ENCODE results near the gene PEMT.
"Not testable (repeated sequence)": the region's sequence is repeated elsewhere in the genome, so short reads cannot be mapped to it uniquely, and the experiment has no call there.

Gene PEMT, protein sequence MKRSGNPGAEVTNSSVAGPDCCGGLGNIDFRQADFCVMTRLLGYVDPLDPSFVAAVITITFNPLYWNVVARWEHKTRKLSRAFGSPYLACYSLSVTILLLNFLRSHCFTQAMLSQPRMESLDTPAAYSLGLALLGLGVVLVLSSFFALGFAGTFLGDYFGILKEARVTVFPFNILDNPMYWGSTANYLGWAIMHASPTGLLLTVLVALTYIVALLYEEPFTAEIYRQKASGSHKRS

DNA sequence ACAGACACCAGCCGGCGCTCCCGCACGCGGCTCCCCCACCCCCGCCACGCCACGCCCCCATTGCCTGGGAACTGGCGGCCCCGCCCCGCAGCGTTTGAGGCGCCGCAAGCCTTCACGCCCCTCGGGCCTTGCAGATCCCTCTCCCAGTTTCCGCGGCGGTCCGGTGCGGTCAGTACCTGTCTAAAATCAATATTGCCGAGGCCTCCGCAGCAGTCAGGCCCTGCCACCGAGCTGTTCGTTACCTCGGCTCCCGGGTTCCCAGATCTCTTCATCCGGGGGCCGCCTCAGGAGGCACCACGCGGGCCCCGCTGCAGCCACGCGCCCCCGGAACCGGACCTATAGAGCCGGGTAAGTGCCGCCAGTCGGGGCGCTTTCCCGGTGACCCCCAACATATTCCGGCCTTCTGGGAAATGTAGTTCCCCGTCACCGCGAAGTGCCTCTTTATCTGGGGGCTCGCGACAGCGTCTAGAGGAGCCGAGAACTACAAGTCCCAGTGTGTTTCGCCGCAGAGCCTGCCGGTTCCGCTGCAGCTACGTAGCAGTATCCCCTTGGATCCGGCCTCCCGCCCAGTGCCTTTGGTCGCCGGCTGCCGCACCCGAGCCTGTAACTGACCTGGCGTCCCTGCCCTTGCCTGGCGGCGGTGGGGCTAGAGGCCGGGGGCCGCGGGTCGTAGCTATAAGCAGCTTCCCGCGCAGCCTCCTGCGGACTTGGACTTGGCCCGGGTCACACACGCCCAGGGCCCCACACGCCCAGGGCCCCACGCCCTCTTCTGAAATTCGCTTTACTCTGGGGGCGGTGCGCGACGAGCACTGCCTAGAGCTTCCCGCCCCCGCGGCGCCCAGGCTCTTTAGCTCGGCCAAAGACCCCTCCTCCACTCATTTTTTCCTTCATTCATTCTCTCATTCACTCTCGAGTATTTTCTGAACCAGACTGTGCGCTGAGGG lies at the start of gene PEMT:
Gene PEMT, minus strand, starts transcription at position 354 of the 944 bp plus-strand sequence. Its CDS starts 82 bp downstream, at position 272.
- DNase-seq (ENCODE audit: low read depth in 2 of 2), result peak; percentile 91 to 95

DNA sequence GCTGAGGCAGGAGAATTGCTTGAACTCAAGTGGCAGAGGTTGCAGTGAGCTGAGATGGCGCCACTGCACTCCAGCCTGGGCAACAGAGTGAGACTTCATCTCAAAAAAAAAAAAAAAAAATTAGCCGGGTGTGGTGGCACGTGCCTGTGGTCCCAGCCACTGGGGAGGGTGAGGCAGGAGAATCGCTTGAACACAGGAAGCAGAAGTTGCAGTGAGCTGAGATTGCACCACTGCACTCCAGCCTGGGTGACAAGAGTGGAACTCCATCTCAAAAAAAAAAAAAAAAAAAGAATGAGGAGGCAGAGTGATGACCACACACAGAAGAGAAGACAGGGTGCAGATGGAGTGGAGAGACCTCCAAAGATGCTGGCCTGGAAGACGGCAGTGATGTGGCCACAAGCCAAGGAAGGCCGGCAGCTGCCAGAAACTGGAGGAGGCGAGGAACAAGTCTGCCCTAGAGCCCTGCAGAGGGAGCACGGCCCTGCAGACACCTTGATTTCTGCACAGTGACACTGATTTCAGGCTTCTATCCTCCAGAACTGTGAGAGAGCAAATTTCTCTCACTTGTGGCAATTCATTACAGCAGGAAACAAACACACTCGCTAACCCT lies 48.3 kb upstream of the PEMT start:
- DNase-seq (ENCODE audit: low read depth in 2 of 2), result not testable (repeated sequence)

DNA sequence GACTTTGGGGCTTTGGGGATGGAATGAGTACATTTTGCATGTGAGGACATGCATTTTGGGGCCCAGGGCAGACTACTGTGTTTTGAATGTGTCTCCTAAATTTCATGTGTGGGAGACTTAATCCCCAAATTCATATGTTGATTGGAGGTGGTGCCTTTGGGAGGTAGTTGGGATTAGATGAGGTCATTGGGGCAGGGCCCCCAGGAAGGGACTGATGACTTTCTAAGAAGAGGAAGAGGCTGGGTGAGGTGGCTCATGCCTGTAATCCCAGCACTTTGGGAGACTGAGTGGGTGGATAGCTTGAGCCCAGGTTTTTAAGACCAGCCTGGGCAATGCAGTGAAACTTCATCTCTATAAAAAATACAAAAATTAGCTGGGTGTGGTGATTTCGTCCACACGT lies 47.0 kb upstream of the PEMT start:
- no peak for DNase-seq (ENCODE audit: low read depth in 2 of 2)

DNA sequence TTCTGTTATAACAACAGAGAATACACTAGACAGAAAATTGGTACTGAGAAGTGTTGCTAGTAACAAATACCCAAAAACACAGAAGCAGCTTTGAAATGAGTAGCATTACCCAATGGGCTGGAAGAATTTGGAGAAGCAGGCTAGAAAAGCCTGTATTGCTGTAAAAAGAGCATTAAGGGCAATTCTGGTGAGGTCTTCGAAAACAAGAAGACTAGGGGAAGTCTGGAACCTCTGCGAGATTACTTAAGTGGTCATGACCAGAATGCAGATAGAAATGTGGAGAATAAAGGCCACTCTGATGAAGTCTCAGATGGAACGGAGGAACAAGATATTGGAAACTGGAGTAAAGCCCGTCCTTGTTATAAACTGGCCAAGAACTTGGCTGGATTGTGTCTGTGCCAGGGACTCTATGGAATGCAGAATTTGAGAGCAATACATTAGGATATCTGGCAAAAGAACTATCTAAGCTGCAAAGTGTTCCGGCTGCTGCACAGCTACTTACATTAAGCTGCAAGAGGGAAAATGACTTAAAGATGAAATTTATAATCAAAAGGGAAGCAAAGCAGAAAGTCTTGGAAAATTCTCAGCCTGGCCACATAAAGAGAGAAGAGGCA lies 44.9 kb upstream of the PEMT start:
- DNase-seq (ENCODE audit: low read depth in 2 of 2), result no peak

DNA sequence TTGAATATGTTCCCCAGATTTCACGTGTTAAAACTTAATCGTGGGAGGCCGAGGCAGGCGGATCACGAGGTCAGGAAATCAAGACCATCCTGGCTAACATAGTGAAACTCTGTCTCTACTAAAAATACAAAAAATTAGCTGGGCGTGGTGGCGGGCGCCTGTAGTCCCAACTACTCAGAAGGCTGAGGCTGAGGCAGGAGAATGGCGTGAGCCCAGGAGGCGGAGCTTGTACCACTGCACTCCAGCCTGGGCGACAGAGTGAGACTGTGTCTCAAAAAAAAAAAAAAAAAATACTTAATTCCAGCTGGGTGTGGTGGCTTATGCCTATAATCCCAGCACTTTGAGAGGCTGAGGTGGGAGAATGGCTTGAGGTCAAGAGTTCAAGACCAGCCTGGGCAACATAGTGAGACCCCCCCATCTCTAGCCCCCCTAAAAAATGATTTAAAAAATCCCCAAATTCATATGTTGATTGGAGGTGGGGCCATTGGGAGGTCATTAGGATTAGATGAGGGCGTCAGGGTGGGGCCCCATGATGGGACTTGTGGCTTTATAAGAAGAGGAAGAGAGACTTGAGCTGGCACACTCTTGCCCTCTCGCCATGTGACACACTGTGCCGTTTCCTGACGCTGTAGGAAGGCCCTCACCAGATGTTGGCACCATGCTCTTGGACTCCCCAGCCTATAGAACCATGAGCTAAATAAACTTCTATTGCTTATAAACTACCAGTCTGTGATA lies 44.2 kb upstream of the PEMT start:
- DNase-seq (ENCODE audit: low read depth in 2 of 2), result not testable (repeated sequence)

DNA sequence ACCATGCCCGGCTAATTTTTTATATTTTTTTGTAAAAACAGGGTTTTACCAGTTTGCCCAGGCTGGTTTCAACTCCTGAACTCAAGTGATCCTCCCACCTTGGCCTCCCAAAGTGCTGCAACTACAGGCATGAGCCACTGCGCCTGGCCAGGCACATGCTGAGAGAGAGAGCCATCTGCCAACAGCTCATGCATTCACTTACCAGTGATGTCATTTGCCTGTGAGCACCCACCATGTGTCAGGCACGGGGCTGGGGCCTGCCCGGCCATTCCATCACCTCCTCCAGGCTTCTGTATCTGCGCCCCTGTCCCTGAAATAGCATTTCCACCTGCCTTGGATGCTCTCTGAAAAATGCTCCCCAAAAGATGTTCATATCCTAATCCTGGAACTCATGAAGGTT lies 43.6 kb upstream of the PEMT start:
- no peak for DNase-seq (ENCODE audit: low read depth in 2 of 2)

DNA sequence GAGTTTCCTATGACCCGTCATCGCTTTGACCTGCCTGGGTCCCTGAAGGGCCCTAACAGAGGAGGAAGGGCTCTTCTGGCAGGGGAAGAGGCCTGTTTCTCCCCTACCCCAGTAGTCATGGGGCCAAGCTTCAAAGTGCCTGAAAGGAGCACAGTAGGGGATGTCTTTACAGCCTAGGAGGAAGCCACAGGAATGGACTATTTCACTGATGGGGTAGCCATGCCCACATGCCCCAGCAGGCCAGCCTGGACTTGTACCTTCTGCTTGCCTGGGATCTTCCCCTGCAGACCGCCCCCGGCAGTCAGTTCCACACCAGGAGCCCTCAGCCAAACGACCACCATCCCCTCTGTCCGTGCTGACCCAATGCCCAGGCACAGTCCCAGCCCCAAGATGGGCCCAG lies 41.8 kb upstream of the PEMT start:
- no peak for DNase-seq (ENCODE audit: low read depth in 2 of 2)

DNA sequence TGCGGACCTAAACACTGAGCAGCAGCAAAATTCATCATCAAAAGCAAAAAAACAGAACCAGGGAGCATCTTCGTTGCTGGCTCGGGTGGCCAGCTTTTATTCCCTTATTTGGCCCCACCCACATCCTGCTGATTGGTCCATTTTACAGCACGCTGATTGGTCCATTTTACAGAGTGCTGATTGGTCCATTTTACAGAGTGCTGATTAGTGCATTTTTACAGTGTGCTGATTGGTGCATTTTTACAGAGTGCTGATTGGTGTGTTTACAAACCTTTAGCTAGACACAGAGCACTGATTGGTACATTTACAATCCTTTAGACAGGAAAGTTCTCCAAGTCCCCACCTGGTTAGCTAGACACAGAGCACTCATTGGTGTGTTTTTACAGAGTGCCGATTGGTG lies 41.2 kb upstream of the PEMT start:
- DNase-seq (ENCODE audit: low read depth in 2 of 2), result not testable (repeated sequence)

DNA sequence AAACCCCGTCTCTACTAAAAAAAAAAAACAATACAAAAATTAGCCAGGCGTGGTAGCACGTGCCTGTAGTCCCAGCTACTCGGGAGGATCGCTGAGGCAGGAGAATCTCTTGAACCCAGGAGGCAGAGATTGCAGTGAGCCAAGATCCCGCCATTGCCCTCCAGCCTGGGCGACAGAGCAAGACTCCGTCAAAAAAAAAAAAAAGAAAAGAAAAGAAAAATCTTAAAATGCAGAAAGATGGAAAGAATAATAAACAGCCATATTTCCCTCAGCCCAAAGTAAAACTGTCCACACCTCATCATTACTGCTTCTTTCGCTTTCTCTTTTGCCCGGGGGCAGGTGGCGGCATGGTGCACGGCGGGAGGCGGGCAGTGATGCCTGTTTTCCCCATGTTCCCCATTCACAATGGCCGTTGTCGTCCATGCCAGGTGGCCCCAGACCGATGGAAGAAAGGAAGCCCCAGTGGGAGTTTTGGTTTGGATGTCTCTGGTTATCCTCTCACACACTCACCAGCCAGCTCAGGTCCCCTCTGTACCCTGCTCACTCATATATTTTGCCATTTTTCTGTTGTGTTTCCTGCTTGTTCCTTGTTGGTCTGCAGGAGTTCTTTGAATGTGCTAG lies 37.0 kb upstream of the PEMT start:
- peak; percentile 21 to 35 for DNase-seq (ENCODE audit: low read depth in 2 of 2)

DNA sequence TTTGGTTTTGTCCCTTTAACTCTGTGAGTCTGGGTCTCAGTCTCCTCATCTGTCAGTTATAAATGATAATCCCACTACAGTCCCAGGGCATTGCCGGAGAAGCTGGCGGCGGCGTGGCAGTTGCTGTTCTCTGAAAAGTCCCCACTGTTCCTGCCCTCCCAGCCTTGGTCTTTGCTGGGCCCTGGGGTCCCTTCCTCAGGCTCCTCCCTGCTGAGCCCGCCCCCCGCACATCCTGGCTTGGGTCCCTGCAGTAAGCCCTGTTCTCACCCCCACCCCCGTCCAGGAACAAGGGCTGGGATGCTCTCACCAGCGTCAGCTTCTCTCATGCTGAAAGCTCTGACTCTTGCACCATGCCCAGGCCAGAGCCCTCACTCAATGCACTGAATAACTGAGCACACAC lies 35.3 kb upstream of the PEMT start:
- no peak for DNase-seq (ENCODE audit: low read depth in 2 of 2)

DNA sequence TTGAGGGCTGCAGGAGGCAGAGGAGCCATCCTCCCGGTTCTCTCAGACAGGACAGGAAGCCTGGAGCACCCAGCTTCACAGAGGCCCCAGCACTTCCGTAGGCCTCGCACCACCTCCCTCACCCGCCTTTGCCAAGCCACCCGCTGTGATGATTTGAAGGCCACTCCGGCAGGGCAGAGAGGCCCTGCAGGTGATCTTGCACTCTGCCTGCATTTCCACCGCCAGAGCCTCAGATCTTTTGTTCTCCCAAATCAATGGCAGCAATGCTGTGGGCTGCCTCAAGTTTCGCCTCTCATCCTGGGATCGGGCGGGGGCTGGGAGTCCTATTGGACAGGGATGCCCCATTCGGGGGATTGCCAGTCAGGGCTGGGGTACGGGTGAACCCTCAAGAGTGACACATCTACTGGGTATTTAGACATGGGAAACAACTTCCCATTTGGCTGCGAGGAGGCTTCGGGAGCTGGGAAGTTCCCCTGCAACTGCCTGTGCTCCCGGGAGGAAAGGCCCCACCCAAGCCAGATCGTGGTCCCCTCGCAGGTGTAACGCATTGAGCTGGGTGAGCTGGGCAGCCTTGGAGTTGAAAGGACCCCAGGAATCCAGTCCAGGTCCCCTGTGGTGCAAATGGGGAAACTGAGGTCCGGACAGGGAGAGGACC lies 34.8 kb upstream of the PEMT start:
- DNase-seq (ENCODE audit: low read depth in 2 of 2), result no peak

DNA sequence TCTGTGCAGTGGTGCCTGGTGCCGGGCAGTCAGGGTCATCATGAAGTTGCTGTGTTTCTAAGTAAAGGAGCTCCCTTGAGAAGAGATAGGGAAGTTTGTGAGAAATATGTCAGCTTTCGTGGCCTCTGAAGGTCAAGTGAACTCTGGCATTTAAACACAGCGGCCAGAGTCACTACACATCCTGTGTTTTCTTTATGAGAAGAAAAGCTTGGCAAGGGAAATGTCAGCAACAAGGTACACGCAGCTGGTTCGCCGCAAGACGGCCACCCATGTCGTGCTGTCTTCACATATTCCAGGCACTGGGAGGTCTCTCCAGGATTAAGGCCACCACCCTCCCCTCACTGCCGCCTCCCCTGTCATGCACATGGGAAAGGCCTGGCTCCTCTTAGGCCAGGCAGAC lies 33.2 kb upstream of the PEMT start:
- no peak for DNase-seq (ENCODE audit: low read depth in 2 of 2)

DNA sequence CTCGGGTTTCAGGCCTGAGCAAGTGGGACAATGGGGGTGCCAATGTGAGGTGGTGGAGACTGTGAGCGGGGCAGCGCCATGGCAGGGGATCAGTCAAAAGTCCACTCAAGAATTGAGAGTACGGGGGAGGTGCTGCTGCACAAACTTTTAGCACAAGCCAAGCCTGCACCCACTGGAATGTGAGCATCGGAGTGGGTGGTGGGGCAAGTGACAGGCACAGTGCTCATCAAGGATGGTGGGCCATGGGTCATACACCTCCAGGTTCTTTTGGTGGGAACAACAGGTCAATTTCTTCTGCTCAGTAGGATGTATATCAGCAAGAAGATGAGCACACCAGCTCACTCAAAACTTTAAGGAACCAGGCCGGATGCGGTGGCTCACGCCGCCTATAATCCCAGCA lies 32.4 kb upstream of the PEMT start:
- DNase-seq (ENCODE audit: low read depth in 2 of 2), result no peak

DNA sequence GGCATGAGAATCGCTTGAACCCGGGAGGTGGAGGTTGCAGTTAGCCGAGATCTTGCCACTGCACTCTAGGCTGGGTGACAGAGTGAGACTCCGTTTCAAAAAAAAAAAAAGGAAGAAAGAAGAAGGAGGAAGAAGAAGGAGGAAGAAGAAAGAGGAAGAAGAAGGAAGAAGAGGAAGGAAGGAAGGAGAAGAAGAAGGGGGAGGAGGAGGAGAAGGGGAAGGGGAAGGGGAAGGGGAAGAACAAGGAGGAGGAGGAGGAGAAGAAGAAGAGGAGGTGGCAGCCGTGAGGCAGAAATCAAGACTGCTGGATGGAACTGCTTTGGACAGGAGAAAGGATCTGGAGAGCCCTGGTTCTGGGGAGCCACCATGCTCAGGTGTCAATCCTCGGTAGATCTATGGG lies 29.7 kb upstream of the PEMT start:
- no peak for DNase-seq (ENCODE audit: low read depth in 2 of 2)

DNA sequence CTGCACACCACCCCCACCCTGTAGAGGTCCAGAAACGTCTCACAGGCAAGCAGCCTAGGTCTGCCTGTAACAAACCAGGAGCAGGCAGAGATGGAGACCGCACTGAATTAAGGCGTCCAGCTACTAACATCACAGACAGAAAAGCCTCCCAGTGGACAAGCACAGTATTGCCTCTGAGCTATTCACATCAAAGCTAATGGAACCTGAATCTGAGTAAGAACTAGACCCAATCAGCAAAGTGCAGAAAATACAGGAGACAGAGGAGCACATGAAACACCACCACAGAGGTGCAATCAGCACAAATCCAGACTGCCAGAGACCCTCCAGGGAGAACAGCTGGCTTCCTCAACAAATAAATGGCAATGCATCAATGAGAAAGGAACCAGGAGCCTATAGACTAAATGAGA lies 22.2 kb upstream of the PEMT start:
- DNase-seq (ENCODE audit: low read depth in 2 of 2), result peak; percentile 21 to 23

DNA sequence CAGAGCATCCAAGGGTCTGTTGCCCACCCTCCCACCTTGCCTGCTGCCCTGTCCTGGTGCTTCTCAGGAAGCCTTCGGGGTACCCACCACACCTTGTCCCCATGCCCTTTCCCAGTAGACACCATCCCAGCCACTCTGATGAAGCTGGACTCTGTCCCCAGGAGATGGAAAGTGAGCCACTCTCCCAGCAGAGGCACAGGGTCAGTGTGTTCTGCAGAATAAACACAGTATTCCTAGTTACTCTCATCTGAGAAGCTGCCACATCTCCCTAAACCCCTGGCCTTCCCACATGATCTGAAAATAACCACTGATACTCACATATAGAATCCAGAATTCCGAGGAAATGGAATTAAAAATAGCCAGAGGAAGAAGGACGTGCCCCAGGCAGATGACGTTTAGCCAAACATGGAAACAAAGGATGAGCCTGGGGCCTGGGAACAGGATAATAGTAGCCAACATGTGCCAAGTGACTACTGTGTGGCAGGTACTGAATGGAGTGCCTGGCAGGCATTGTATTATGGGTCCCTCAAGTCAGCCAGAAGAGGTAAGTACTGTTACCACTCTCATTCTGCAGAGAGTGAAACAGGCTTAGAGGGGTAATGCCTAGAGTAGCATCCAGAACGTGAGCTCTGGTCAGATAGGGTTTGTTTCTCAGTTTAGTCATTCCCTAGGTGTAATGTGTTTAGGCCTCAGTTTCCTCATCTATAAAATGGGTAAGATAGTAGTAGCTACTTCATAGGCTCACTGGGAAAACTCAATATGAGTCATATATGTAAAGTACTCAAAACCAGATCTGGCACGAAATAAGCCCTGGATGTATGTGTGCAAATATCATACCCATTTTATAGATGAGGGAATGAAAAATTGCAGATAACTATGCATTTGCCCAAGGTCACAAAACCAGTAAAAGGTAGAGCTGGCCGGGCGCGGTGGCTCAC lies 20.8 kb upstream of the PEMT start:
- DNase-seq (ENCODE audit: low read depth in 2 of 2), result no peak

DNA sequence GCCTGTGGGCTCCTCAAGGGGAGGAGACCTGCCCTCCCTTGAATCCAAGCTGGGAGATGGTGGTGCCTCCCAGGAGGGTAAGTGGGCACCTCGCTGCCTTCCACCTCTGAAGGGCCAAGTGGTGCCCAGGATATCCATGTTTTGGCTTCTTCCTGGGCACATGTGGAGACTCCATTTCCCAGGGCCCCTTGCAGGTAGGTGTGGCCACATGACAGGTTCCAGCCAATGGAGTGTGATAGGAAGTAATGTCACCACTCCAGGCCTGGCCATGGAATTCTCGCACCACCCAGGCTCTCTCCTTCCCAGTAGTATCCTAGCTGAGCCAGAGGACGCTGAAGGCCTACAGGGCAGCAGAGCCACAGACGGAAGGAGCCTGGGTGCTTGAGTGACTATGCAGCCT lies 17.6 kb upstream of the PEMT start:
- no peak for DNase-seq (ENCODE audit: low read depth in 2 of 2)

DNA sequence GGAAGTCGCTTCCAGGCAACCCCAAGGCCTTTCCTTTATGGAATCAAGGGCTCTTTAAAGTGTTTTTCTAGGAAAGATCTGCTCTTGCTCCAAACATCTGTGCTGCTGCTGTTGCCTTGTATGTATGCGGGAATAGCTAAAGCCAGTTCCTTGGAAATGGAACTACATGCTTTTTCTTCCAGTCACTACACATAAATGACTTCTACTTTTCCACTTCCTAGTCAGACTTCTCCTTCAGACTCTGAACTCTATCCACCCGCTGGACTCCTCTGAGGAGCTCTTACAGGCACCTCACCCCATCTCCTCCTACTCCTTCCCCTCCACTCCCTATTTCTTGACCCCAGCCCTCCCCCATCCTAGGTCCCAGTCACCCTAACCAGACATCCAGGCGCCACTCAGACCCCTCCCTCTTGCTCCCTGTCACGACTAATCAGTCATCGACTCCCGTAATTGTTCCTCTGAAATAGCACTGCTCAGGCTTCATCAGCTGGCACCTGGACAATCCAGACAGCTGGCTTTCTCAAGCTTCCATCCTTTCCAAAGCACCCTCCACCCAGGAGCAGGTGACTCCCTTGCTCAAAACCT lies 15.0 kb upstream of the PEMT start:
- no peak for DNase-seq (ENCODE audit: low read depth in 2 of 2)

DNA sequence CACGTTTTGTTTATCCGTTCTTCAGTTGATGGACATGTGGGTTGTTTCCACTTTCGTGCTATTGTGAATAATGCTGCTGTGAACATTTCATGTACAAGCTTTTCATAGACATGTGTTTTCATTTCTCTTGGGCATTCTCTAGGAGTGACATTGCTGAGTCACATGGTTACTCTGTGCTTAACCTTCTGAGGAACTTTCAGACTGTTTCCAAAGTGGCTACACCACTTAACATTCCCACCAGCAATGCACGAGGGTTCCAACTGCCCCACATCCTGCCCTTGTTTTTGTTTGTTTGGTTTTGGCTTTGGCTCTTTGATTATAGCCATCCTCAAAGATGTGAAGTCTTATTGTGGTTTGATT lies 14.2 kb upstream of the PEMT start:
- DNase-seq (ENCODE audit: low read depth in 2 of 2), result no peak
